ENCODE data around the gene CRYBA4.

CRYBA4 gene

DNA sequence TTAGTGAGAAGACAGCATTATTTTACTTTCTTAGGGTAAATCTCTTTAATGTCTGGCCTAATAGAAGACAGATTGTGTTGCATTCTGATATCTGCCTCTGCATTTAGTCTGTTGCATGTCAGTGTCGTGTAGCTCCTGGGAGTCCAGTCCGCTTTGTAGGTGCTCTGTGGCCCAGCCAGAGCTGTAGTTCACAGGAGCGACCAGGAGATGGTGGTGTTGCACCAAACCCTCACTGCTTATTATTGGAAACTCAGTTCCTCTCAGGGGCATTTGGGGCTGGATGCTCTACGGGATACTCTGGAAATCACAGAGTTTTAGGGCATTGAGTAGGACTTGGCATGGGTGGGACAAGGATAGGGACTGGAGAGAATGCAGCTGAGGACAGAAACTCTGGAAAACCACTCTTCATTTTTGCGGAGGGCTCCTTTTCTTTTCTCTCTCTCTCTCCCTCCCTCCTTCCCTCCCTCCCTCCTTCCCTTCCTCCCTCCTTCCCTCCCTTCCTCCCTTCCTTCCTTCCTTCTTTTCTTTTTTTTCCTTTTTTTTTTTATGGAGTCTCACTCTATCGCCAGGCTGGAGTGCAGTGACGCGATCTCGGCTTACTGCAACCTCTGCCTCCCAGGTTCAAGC lies 57.4 kb downstream of the CRYBA4 start:
- H3K27me3 ChIP-seq (ENCODE audit: low read depth, low read length) = no peaks in the 10 kb centered on the region
- H2AFZ ChIP-seq (ENCODE audit: low read depth, low read length) = no peak overlapping the region
- TF ChIP-seq, protein P1, sequence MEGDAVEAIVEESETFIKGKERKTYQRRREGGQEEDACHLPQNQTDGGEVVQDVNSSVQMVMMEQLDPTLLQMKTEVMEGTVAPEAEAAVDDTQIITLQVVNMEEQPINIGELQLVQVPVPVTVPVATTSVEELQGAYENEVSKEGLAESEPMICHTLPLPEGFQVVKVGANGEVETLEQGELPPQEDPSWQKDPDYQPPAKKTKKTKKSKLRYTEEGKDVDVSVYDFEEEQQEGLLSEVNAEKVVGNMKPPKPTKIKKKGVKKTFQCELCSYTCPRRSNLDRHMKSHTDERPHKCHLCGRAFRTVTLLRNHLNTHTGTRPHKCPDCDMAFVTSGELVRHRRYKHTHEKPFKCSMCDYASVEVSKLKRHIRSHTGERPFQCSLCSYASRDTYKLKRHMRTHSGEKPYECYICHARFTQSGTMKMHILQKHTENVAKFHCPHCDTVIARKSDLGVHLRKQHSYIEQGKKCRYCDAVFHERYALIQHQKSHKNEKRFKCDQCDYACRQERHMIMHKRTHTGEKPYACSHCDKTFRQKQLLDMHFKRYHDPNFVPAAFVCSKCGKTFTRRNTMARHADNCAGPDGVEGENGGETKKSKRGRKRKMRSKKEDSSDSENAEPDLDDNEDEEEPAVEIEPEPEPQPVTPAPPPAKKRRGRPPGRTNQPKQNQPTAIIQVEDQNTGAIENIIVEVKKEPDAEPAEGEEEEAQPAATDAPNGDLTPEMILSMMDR (IDR thresholded peaks at IDR 0.05; ENCODE audit: low read depth, low read length) = peak; percentile 92
- no peak for TF ChIP-seq EZH2phosphoT487 (IDR thresholded peaks at IDR 0.05; ENCODE audit: low read depth)
- peaks cover 13% of the 10 kb centered on the region for H3K4me1 ChIP-seq (ENCODE audit: low read length)
- H3K9me3 ChIP-seq (ENCODE audit: insufficient read depth, low read length) = no peaks in the 10 kb centered on the region
- no peak overlapping the region for H3K27ac ChIP-seq (ENCODE audit: low read length)
- H3K4me2 ChIP-seq (ENCODE audit: low read length) = no peak overlapping the region
- H3K4me3 ChIP-seq (ENCODE audit: low read length) = no peak overlapping the region
- peaks cover 19% of the 10 kb centered on the region for H3K79me2 ChIP-seq (ENCODE audit: low read length)
- H3K36me3 ChIP-seq (replicated peaks; ENCODE audit: low read depth, low read length) = peaks cover 14% of the 10 kb centered on the region
- no peak overlapping the region for H3K9ac ChIP-seq (ENCODE audit: low read length)
- H4K20me1 ChIP-seq (ENCODE audit: insufficient read depth, low read length) = peaks cover 5% of the 10 kb centered on the region; the same call in 1 of the 2 replicates

Measured in OCI-LY3 (cell line).